KMS-11 (cell line): Measurements from ENCODE around the gene RBM44.
"Not testable (repeated sequence)": the region's sequence is repeated elsewhere in the genome, so short reads cannot be mapped to it uniquely, and the experiment has no call there.

Experiments
- H2AFZ ChIP-seq: fragments of 200-600 bp; sonication (generic); 2 replicates; pipeline ENCODE4 v1.6.1; 2016; ENCODE audit warnings: antibody characterized with exemption, mixed run types, low read depth
- H3K27ac ChIP-seq: fragments of 200-600 bp; sonication (generic); 2 replicates; pipeline ENCODE4 v1.6.1; 2016; ENCODE audit warnings: mild to moderate bottlenecking, mixed run types
- H3K27me3 ChIP-seq: fragments of 200-600 bp; sonication (generic); 2 replicates; pipeline ENCODE4 v1.6.1; 2017; ENCODE audit warnings: mild to moderate bottlenecking, low read depth, mixed run types, moderate library complexity; ENCODE audit not compliant: insufficient read depth
- H3K36me3 ChIP-seq: fragments of 200-600 bp; sonication (generic); 2 replicates; pipeline ENCODE4 v1.6.1; 2017; ENCODE audit warnings: mild to moderate bottlenecking, mixed run types; ENCODE audit not compliant: insufficient read depth
- H3K4me1 ChIP-seq: fragments of 200-600 bp; sonication (generic); 2 replicates; pipeline ENCODE4 v1.6.1; 2016; ENCODE audit warnings: mild to moderate bottlenecking, low read depth, mixed run types; ENCODE audit not compliant: poor library complexity, severe bottlenecking
- H3K4me2 ChIP-seq: fragments of 200-600 bp; sonication (generic); 2 replicates; pipeline ENCODE4 v1.7.0; 2016; ENCODE audit warnings: mild to moderate bottlenecking, mixed run types
- H3K4me3 ChIP-seq: fragments of 200-600 bp; sonication (generic); IDR thresholded peaks from 2 replicates; pipeline ENCODE4 v1.6.1; 2017; ENCODE audit warnings: low read depth, low read length, mixed read lengths; ENCODE audit not compliant: insufficient read depth
- H3K79me2 ChIP-seq: fragments of 200-600 bp; sonication (generic); 2 replicates; pipeline ENCODE4 v1.6.1; 2016; ENCODE audit warnings: low read depth, mixed run types; ENCODE audit not compliant: insufficient read depth
- H3K9ac ChIP-seq: fragments of 200-600 bp; sonication (generic); 2 replicates; pipeline ENCODE4 v1.6.1; 2016; ENCODE audit warnings: mild to moderate bottlenecking, mixed run types
- H4K20me1 ChIP-seq: fragments of 200-600 bp; sonication (generic); 2 replicates; pipeline ENCODE4 v1.6.1; 2016; ENCODE audit warnings: mild to moderate bottlenecking, mixed run types; ENCODE audit not compliant: insufficient read depth
- TF ChIP-seq, protein P1 (sequence below): fragments of 200-600 bp; sonication (generic); conservative IDR thresholded peaks from 2 replicates; pipeline ENCODE4 v1.6.1; 2017; ENCODE audit warnings: low read depth, mild to moderate bottlenecking, antibody characterized with exemption, low read length, moderate library complexity, mixed read lengths

Gene RBM44, protein sequence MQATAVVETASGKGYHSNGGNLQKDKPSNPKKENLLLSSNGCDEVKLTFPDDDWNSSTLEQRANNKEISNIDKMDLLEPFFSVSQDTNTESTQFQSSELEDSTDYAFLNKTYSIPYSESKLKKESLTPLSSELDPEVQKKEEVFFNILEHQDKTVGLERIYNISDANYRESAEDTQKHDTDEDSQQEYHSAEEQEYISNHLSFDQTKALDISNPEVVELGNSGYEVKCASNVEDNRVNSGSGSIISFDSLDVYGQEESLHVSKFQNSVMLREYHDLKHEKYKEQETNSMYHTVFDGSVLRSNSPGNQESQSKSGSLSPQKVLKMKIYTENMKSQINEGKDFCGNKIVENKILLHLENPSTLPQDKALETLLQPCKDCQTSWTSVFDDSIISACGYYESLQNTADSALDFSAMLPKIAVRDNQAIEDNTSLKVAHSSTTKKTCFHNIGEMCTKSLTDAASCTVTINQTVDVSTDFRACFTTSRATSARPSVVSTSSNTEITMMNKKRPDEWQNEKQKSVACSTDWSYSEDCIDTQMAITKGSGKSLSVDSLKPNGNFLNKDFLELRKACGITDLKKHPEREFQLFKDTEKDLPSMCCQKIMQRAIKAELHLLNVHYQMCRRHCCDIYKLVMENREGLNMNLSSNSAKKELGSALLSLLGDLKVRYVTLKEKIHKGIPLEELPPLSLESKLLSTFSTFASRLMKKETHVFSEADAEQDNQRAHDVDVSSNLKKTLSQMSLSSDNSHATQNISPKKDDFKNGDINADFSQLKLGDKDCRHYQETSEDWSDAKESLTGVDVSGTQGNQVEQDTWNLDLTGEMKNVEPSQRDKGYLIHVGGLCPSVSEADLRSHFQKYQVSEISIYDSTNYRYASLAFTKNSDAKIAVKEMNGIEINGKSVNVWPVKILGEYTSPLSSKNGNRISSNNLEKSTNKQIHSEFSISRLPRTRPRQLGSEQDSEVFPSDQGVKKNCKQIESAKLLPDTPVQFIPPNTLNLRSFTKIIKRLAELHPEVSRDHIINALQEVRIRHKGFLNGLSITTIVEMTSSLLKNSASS

DNA sequence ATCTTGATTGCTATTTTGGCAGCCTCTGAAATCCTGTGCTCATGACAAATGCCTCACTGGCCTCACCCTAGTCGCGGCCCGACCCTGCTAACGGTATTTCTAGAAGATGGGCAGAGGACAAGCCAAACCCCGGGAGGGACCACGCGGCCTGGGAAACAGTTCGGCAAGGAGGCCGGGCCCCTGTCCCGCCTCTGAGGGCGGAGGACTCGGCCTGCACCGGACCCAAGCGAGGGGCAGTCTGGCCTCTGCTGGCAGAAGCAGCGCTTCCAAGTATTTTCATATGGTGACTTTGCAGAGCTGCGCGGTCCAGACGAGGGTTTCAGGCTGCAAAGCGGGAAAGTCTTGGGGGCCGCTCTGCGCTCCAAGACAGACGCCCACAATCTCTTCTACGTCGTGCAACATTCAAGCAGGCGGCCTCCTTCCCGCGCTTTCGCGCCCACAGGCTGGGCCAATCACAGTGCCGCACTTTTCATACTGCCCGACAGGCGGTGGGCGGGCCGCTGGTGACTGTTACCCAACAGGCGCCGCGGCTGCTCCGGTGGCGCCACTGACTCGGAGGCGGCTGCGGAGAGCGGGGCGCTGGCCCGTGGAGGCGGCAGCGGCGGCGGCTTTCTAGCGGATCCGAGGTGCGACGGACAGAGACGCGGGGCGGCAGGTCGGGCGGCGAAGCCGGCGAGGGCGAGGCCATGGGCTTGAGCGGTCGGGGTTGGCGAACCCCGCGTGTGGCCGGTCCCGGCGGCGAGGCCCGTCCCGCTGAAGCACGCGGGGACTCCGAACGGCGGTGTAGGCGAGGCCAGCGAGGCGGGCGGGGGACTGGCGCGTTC, at the start of gene RBM44:
RBM44 (plus strand) TSS at position 544 of the 824 bp plus-strand sequence. CDS start 14,831 bp downstream, outside the sequence.
- Histone ChIP-seq H3K36me3 (no peaks in the 10 kb centered on the region), H3K4me1 (no peaks in the 10 kb centered on the region), H3K27me3 (no peaks in the 10 kb centered on the region), H3K27ac (no peak within 1 kb of the TSS), H3K4me2 (no peak within 1 kb of the TSS), H2AFZ (no peak within 1 kb of the TSS), H4K20me1 (no peaks in the 10 kb centered on the region), H3K79me2 (no peaks in the 10 kb centered on the region), H3K4me3 (no peak within 1 kb of the TSS), H3K9ac (no peak within 1 kb of the TSS)
- TF ChIP-seq, protein P1, sequence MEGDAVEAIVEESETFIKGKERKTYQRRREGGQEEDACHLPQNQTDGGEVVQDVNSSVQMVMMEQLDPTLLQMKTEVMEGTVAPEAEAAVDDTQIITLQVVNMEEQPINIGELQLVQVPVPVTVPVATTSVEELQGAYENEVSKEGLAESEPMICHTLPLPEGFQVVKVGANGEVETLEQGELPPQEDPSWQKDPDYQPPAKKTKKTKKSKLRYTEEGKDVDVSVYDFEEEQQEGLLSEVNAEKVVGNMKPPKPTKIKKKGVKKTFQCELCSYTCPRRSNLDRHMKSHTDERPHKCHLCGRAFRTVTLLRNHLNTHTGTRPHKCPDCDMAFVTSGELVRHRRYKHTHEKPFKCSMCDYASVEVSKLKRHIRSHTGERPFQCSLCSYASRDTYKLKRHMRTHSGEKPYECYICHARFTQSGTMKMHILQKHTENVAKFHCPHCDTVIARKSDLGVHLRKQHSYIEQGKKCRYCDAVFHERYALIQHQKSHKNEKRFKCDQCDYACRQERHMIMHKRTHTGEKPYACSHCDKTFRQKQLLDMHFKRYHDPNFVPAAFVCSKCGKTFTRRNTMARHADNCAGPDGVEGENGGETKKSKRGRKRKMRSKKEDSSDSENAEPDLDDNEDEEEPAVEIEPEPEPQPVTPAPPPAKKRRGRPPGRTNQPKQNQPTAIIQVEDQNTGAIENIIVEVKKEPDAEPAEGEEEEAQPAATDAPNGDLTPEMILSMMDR, result no peak

DNA sequence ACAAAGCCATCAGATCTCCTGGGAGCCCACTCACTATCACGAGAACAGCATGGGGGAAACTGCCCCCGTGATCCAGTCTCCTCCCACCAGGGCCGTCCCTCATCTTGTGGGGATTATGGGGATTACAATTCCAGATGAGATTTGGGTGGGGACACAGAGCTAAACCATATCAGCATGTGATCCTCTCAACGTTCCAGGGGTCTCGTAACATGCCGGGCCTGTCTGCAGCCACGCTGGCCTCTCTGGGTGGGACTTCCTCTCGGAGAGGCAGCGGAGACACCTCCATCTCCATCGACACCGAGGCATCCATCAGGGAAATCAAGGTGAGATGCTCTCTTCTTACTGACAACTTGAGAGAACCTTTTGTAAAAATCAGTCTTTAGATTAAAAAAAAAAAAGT, 49.6 kb upstream of the RBM44 start:
- no peak overlapping the region for H2AFZ ChIP-seq
- no peak overlapping the region for H3K27ac ChIP-seq
- H3K4me2 ChIP-seq, result no peak overlapping the region
- H3K27me3 ChIP-seq, result no peaks in the 10 kb centered on the region
- peaks cover 50% of the 10 kb centered on the region for H3K4me1 ChIP-seq
- no peak overlapping the region for H3K4me3 ChIP-seq
- H3K79me2 ChIP-seq, result no peaks in the 10 kb centered on the region; the same call in 1 of the 2 replicates
- TF ChIP-seq, protein P1, result no peak
- H3K9ac ChIP-seq, result no peak overlapping the region
- H3K36me3 ChIP-seq, result peaks cover 5% of the 10 kb centered on the region; the same call in 1 of the 2 replicates
- H4K20me1 ChIP-seq, result no peaks in the 10 kb centered on the region

DNA sequence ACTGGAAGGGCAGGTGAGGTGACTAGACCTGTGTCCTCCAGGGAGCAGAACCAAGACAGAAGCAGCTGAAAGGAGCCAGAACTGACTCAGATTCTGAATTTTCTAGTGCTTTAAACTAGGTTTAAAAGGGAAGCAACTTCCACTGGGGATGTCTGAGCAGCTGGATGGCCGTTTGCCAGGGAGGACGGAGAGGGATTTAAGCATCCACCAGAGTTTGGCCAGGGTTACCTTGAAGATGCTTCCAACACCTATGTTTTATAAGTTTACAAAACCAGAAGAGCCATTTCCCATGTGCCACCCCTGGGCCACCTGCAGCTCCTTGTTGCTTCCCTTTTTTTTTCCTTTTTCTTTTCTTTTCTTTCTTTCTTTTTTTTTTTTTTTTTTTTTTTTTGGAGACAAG, 48.6 kb upstream of the RBM44 start:
- Histone ChIP-seq H3K27ac (no peak overlapping the region), H3K9ac (no peak overlapping the region), H3K36me3 (peaks cover 7% of the 10 kb centered on the region; the same call in 1 of the 2 replicates), H4K20me1 (no peaks in the 10 kb centered on the region), H3K4me3 (no peak overlapping the region), H2AFZ (no peak overlapping the region), H3K4me1 (peaks cover 44% of the 10 kb centered on the region), H3K79me2 (no peaks in the 10 kb centered on the region; the same call in 1 of the 2 replicates), H3K27me3 (no peaks in the 10 kb centered on the region), H3K4me2 (no peak overlapping the region)
- TF ChIP-seq, protein P1, result no peak

DNA sequence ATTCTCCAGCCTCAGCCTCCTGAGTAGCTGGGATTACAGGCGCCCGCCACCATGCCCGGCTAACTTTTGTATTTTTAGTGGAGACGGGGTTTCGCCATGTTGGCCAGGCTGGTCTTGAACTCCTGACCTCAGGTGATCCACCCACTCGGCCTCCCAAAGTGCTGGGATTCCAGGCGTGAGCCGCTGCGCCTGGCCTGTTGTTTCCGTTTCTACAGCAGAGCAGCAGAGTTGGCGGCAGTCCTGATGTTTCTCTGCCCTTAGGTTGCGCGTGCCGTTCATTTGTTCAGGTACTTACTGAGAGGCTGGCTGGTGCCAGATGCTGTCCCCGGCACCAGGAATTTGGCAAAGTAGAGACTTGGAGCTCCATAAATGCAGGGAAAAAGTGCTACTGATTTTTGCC, 48.1 kb upstream of the RBM44 start:
- not testable (repeated sequence) for H2AFZ ChIP-seq

More for the DNA sequence above, 48.1 kb upstream of the RBM44 start:
- not testable (repeated sequence) for H3K9ac ChIP-seq, H3K36me3 ChIP-seq, H3K27ac ChIP-seq, H3K27me3 ChIP-seq, H3K79me2 ChIP-seq, H3K4me3 ChIP-seq, H4K20me1 ChIP-seq, H3K4me2 ChIP-seq
- peaks cover 40% of the 10 kb centered on the region for H3K4me1 ChIP-seq
